HG03159 (cell line): ENCODE results near the gene ACAD11.
"Not testable (repeated sequence)": the region's sequence is repeated elsewhere in the genome, so short reads cannot be mapped to it uniquely, and the experiment has no call there.

Experiments used
- ATAC-seq: cut with Tn5 transposase; IDR thresholded peaks from one replicate; pipeline ENCODE4 v1.9.1; 2021; ENCODE audit warnings: mild to moderate bottlenecking, moderate library complexity; ENCODE audit not compliant: unreplicated experiment

The ACAD11 gene

DNA sequence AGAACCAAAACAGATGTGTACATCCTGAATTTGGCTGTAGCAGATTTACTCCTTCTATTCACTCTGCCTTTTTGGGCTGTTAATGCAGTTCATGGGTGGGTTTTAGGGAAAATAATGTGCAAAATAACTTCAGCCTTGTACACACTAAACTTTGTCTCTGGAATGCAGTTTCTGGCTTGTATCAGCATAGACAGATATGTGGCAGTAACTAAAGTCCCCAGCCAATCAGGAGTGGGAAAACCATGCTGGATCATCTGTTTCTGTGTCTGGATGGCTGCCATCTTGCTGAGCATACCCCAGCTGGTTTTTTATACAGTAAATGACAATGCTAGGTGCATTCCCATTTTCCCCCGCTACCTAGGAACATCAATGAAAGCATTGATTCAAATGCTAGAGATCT, 59.0 kb downstream of the ACAD11 start:
- ATAC-seq = not testable (repeated sequence)

DNA sequence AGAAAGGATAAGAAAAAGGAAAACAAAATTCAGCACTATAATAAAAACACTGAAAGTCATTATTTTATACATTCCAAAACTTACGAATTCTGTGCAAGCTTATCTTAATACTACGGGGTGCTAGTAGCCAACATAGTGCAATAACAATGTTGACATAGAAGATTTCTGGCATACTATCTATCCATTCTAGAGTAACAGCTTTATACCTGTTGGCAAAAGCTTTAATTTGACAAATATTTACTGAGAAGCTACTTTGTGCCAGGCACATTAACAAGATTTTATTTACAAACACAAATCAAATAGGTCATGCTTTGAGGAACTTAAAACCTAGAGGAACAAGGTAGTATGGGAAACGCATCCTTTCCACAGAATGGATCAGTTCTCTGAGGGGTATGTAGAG, 61.4 kb downstream of the ACAD11 start:
- no peak for ATAC-seq

DNA sequence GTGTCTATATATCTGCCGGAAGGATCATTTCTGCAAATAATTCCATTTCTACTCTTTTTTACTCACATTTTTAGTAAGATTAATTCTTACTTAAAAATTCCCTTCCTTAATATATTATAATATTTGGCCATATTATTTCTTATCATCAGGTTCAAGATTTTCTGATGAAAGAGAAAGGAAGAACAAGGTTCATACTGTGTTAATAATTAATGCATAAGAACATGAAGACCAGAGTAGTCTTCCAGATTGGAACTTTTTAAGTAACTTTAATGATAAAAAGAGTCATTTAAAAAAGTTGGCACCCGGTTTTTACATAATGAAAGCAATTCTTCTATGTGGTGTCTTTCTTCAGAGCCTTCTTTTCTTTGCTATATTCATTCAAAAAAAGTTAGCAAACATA, 61.9 kb downstream of the ACAD11 start:
- ATAC-seq = no peak

DNA sequence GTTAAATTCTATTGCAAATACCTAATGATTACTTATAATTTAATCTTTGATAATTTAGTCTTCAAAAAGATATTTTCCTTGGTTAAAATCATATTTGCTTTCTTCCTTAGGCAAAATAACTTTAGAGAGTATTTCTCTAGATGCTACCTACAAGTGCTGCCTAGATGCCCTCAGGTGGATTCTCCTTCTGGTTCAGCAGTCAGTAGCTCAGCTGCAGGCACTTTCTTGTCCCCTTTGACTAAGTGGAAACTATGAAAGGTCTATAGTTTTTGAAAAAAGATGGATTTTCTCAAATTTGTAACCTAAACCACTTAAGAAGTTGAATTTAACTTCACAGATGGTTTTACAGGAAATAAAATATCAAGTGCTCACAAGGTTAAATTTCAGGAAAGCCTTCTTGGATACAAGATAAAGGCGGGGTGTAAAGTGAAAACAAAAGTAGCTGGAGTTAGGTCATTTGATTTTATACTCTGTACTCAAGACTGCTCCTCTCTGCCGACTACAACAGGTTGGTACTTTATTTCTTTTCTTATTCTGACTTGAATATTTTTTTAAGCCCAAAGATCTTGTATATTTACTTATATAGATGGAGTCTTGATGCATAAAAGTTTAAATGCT, 62.7 kb downstream of the ACAD11 start, which contains the start of gene ACKR4:
Gene ACKR4 (plus strand): TSS at position 455 of the 618 bp plus-strand sequence. CDS start 3,128 bp downstream, outside the sequence.
- ATAC-seq = no peak

DNA sequence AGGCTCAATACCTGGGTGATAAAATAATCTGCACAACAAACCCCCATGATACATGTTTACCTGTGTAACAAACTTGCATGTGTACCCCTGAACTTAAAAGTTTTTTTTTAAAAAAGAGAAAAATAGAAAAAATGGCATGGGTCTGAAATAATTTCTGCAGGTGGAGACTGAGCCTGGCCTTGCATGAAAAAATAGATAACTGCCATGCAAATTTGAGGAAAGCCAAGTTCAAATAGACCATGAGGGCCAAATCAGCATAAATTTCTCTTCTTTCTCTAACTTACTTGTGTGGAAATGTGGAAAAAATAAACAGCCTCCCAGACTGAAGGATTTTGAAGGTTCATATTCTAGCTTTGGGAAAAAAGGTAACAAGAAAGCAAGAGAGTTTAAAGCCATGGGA, 63.3 kb downstream of the ACAD11 start:
- ATAC-seq = no peak

DNA sequence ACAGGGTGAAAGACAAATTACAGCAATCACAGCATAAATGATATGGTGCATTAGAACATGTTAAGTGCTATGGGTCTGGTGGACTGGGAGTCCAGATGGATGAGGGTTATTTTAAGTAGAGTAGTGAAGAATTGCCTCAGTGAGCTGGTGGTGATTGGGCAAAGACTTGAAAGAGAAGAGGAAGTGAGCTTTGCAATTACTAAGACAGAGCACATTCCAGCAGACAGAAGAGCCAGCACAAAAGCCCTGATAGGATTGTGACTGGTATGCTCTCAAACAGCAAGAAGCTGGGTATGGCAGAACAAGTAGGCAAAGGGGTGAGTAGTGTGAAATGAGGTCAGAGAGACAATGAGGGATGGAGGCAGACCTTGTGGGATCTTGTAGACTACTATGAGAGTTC, 64.6 kb downstream of the ACAD11 start:
- no peak for ATAC-seq

DNA sequence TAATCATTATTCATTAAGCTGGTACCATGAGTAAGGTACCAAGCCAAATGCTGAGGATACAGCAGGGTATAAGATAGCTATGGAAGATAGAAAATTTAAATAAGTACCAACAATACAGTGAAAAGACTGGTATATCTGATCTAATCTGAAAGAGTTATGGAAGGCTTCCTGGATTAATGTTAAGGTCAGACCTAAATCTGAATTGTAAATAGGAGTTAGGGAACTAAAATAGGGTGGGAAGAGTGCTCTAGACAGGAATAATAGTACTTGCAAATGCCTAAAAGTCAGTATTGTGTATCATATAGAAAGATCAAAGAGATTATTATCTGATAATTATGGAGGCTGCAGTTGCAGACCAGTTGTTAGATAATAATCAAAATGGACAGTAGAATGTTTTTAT, 65.1 kb downstream of the ACAD11 start:
- no peak for ATAC-seq

DNA sequence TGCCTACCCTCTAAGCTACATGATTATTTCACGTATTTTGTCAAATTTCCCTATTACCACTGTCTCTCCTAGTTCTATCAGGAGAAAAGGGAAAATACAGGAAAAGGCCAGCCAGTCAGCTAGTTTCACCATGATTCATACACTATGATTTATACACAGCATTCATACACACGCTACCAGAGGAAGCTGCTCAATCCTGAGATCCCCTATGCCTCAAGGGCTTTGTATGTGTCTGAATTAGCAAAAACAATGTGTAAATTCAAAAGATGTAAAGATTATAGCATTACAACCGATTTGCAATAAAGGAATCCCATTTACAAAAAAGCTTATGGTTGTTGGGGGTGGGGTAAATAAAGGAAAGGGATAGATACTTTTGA, 65.7 kb downstream of the ACAD11 start:
- ATAC-seq = no peak

DNA sequence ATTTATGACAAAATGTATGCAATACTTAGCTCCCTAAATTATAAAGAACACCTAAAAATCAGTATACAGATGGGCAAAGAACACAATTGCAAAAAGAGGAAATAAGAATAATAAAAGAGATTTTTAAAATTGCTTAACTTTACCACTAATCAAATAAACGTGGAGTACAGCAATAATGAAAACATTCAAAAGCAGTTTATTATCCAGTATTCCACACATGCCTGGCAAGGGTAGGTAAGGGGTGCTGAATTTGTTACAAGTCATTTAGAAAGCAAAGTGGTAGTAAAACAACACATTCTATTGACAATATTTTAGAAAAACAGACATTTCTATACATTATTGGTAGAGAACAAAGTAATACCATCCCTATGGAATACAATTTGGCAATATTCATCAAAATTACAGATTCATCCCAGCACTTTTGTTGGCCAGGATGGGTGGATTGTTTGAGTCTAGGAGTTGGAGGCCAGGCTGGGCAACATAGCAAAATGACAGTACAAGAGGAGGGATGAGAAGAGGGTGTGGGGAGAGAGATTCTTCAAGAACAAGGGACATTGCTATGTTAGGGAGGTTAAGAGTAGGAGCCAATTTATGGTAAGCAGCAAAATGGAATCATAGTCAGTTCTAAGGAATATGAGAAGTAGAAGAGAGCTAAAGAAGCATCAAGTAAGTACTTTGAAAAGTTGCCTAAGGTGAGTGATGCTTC, 66.2 kb downstream of the ACAD11 start:
- ATAC-seq = no peak

DNA sequence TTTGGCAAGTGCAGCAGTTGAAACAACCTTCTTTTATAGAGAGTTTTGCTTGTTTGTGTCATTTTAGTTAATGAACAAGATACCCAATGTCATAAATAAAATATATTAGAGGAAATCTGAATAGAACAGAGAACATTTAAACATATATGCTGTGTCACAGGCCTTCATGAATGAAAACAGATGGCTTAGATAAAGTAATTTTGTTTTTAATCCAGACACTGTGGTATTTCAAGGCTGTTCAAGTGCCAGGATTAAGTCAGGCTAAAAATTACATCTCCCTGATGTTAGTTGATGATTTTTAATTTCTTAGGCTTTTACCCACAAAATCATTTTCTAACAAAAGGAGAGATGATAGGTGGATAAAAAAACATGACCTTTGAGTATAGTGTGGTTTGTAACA, 67.4 kb downstream of the ACAD11 start:
- ATAC-seq = no peak

DNA sequence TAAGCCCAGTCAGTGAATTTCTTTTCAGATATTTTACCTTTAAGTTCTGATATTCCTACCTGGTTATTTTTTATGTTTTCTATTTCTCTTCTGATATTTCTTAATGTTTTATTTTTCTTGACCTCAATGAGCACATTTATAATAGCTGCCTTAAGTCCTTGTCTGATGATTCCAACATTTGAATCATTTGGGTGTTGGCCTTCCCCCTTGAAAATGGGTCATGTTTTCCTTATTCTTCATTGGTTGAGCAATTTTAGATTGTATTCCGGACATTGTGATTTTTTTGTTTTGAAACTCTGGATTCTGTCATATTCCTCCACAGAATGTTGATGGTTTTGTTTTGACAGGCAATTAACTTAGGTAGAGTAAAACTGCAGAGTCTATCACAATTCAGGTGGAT, 72.2 kb downstream of the ACAD11 start:
- ATAC-seq = no peak

DNA sequence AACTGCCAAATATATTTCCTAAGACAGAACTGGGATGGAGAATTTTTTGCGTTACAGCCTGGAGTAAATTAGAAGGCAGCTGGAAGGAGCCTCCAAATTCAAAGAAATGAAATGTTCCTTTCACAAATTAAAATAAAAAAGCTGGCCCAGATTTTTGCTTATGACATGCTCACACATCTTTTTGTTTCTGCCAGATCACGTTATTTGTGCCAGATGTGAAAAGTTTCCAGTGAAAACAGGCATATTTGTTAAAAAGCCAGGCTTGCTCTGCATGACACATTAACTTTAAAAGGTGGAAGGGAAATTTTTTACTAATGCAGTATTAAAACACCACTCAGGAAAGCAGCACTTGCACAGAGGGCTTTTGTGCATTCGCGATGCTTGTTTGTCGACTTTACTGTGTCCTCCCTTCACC, 85.8 kb downstream of the ACAD11 start:
- ATAC-seq = no peak

DNA sequence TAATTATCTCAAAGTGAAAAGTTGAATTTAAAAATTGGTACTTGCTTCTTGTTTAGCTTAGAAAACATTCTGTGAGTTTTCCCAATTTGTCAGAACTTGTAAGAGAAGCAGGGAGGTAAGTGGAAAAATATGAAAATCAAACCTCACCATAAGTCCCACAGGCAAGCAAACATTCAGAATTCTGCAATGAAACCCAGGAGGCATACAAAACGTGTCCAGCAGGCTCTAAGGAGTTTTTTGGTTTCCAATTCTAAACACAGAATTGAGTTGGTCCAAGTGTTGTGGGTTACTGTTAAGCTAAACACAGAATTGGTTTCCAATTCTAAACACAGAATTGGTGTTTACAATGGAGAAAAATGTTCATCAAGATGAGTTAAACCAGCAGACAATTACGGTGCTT, 89.6 kb downstream of the ACAD11 start:
- no peak for ATAC-seq

DNA sequence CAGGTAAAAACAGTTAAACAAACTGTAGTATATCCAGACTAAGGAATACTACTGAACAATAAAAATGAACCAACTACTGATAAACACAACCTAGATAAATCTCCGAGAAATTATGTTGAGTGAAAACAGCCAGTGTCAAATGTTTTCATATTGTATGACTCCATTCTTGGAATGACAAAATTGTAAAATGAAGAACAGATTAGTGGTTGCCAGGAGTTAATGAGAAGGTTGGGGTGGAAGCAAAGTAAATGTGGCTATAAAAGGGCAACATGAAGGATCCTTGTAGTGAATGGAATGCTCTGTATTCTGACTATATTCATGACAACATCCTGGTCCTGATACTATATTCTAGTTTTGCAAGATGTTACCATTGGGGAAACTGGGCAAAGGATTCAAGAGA, 90.0 kb downstream of the ACAD11 start:
- no peak for ATAC-seq

DNA sequence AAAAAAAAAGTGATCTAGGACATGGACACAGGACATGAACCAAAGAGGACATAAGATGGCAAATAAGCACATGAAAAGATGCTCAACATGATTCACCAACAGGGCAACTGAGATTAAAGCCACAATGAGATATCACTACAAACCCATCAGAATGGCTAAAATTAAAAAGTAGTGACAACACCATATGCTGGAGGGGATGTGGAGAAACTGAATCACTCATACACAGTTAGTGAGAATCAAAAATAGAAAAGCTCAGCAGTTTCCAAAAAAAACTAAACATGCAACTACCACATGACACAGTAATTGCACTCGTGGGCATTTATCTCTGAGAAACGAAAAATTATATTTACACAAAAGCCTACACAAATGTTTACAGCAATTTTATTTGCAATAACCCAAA, 90.5 kb downstream of the ACAD11 start:
- no peak for ATAC-seq

DNA sequence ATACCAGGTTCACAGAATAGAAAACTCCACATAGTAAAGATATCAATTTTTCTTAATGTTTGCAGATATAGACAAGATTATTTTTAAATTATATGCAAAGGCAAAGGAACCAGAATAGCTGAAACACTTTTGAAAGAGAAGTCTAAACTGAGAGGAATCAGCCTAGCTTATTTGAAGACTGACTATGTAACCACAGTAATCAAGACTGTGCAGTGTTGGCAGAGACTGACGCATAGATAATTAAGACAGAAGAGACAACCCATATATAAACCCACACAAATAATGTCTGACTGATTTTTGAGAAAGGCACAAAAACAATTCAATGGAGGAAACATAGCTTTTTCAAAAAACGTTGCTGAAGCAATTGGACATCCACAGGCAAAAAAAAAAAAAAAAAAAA, 91.2 kb downstream of the ACAD11 start:
- ATAC-seq = no peak

DNA sequence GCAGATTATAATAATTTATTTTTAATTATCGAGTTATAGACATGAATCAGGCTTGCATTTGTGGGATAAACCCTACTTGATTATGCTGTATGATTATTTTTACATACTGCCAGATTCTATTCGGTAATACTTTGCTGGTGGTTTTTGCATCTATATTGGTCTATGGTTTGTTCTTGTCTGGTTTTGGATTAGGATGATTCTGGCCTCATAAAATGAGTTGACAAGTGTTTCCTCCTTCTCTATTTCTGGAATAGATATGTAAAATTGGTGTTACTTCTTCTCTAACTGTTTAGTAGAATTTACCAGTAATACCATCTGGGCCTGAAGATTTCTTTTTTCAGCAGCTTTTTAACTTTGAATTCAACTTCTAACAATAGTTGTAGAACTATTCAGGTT, 95.5 kb downstream of the ACAD11 start:
- no peak for ATAC-seq

DNA sequence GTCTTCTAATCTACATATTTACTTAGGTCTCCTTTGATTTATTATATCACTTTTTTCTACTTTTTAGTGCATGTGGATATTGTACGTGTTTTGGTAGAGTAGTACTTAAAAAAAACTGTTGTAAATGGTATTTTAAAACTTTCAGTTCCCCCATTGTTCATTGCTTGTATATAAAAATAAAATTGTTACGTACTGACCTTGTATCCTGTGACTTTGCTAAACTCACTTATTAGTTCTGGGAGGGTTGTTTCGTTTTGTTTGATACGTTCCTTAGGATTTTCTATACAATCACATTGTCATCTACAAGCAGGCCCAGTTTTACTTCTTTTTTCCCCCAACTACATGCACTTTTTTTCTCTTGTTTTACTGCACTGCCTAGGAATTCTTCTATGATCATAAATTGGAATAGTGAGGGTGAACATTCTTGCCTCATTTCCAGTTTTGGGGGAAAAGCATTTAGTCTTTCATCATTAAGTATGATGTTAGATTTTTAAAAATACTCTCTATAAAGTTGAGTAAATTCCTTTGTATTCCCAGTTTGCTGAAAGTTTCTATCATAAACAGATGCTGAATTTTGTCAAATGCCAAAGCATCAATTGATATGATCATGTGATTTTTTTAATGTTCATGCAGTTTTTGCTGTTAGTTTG, 96.1 kb downstream of the ACAD11 start:
- ATAC-seq = no peak

DNA sequence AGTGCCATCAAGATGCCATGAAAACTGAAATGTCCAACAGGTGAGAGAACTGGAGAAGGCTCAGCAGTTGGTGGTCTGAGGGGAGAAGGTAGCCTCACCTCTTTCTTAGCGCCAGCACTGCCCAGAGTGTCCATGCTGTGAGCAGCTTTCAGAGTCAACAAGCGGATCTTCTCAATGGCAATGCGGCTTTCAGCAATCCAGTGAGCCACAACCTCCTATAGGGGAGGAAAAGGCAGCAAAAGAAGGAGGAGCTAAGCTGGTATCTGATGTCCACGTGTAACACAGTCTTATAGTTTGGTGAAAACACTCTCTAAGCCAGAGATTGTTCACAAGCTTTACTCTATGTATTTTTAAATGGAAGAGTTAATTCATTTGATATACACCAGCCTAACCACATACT, 98.6 kb downstream of the ACAD11 start:
- ATAC-seq = no peak

DNA sequence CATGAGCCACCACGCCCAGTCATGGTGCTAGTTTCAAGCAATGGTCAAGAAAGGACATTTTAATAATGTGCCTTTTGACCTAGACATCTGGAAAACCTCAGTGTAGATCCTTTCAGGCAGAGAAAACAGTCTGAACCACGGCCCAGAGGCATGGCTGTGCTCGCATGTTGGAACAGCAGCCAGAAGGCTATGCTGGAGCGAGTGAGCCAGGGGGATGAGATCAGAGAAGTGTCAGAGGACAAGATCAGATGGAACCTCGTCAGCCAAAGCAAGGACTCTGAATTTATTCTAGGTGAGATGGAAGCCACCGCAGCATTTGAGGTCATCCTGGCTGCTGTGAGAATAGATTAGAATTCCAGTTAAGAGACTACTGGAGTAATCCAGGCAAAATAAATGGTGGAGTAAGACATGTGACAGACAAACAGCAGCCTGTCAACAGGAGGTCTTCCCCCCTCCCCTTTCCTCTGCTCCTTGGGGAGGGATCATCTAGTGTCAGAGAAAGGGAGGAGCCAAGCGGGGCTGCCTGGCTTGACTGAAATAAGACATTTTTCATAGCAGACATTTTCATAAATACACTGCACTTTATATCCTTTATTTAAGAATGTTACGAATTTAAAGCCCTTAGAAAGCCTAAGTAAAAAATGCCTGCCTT, 103.0 kb downstream of the ACAD11 start:
- no peak for ATAC-seq

DNA sequence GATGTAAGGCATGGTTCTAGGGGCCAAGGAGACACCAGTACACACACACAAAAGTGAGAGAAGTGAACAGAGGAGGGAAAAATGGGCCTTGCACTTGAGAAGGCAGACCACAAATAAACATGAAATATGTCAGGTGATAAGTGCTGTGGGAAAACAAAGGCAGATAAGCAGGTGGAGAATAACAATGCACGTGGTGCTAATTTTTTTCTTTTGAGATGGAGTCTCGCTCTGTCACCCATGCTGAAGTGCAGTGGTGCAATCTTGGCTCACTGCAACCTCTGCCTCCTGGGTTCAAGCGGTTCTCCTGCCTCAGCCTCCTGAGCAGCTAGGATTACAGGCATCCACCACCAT, 103.6 kb downstream of the ACAD11 start:
- not testable (repeated sequence) for ATAC-seq
